Fibroblast of pulmonary artery (primary cell): ENCODE data around the gene PCMTD2.

Experiments
- DNase-seq: peaks from one replicate; pipeline ENCODE4 v3.0.0-alpha.2; 2010; ENCODE audit warnings: low read depth
- H3K4me3 ChIP-seq: replicated peaks from 2 replicates; pipeline ENCODE4 v1.5.1; 2011; ENCODE audit warnings: low read depth, mild to moderate bottlenecking, control low read depth, low read length, moderate library complexity
- TF ChIP-seq, protein P1 (sequence below): IDR thresholded peaks from 2 replicates; pipeline ENCODE4 v1.5.1; 2011; ENCODE audit warnings: mild to moderate bottlenecking, control low read depth, low read length, inconsistent platforms; ENCODE audit errors: missing control alignments

PCMTD2 gene

DNA sequence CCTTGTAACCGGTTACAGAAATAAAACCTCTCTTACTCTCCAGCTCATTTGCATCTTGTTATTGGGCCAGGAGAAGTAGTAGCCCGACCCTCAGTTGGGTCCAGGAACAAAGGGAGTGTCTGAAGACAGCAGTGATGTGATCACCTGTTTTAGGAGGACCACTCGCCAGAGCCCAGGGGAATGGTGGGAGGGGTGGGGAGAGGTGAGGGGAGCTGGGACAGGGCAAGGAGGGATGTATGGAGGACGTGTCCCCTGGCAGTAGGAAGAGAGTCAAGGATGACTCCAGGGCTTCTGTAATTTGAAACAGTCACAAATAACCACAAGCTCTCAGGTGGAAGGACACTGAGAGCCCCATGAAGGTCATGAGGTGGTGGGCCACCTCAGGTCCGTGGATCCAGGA, 1.4 kb upstream of the PCMTD2 start:
- no peak overlapping the region for H3K4me3 ChIP-seq
- no peak for DNase-seq
- TF ChIP-seq, protein P1, sequence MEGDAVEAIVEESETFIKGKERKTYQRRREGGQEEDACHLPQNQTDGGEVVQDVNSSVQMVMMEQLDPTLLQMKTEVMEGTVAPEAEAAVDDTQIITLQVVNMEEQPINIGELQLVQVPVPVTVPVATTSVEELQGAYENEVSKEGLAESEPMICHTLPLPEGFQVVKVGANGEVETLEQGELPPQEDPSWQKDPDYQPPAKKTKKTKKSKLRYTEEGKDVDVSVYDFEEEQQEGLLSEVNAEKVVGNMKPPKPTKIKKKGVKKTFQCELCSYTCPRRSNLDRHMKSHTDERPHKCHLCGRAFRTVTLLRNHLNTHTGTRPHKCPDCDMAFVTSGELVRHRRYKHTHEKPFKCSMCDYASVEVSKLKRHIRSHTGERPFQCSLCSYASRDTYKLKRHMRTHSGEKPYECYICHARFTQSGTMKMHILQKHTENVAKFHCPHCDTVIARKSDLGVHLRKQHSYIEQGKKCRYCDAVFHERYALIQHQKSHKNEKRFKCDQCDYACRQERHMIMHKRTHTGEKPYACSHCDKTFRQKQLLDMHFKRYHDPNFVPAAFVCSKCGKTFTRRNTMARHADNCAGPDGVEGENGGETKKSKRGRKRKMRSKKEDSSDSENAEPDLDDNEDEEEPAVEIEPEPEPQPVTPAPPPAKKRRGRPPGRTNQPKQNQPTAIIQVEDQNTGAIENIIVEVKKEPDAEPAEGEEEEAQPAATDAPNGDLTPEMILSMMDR: no peak

DNA sequence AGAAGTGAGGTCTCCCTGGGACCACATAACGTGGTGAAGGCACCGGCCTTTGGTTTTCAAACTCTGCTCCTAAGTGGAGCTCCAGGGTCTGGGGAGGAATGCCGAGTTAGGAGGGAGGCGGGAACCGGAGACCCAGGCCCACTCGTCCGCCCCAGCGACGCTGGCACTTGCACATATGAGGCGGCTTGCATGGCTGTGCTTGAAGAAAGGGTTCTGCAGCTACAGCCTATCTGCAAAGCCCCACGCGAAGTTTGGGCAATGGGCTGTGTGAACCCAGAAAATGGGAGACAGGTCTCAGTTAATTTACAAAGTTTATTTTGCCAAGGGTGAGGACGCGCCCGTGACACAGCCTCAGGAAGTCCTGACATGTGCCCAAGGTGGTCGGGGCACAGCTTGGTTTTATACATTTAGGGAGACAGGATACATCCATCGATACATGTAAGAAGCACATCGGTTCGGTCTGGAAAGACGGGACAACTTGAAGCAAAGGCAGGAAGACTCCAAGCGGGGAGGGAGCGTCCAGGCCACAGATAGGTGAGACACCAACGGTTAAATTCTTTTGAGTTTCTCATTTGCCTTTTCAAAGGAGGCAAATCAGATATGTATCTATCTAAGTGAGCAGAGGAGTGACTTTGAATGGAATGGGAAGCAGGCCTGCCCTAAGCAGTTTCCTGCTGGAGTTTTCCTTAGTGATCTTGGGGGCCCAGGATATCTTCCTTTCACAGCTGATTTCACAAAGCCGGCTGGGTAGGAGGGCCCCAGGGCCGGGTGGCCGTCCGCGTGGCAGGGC, 782 bp upstream of the PCMTD2 start:
- H3K4me3 ChIP-seq: peak overlapping the region; percentile 84
- DNase-seq: no peak
- TF ChIP-seq, protein P1: no peak

DNA sequence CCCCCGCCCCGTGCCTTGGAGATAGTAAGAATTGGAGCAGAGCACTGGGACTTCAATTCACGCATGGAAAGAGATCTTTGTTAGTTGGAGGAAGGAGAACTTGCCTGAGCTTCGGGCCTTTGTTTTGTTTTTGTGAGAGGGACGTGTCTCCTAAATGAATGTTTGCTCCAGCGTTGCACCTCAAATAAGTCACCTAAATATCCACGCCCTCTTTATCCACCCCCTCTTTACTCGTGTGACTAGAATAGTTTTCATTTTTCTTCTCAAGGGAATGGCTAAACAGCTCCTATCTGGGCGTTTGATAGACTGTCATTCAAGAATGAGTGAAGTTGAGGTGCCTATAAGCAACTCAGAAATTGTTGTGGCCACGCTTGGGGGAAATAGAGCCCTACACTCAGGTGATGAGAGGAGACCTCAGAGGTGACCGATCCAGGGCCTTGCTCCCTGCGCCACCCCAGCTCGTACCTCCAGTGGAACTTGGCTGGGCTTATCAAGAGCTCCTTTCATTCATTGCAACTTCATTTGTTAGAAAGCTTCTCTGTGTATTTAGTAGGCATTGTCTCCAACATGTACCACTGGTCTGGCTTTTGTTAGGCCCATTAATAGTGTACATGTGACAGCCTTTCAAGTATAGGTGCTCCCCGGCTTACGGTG, 861 bp downstream of the PCMTD2 start:
- peak; percentile 18 for DNase-seq
- TF ChIP-seq, protein P1: no peak
- peak overlapping the region; percentile 84 for H3K4me3 ChIP-seq

DNA sequence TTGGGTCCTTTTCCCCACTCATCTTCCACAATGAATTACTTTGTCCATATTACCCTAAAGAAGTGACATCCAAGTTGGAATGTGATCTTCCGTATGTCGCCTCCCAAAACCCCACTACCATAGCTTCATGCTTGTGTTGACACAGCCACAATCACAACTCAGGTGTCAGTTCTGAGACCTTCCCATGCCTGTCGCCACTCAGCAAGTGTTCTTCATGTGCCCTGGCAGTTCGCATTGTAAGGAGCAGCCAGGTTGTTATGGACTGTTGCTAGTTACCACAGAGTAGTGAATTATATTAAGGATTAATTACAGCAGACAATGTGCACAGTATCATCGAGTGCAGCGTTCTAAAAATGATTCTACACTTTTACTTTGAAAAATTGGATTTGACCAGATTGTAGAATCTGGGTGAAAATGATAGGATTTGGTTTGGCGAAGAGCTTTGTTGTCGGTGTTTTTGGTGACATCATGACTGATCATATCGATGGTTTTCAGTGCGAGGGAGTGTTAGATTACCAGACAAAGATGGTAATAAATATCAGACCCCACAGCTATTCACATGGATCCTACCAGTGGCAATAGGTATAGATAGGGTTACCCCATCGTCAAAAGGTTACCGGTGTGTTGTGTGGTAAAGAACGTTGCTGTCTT, 1.7 kb downstream of the PCMTD2 start:
- TF ChIP-seq, protein P1: no peak
- DNase-seq: no peak
- H3K4me3 ChIP-seq: no peak overlapping the region

DNA sequence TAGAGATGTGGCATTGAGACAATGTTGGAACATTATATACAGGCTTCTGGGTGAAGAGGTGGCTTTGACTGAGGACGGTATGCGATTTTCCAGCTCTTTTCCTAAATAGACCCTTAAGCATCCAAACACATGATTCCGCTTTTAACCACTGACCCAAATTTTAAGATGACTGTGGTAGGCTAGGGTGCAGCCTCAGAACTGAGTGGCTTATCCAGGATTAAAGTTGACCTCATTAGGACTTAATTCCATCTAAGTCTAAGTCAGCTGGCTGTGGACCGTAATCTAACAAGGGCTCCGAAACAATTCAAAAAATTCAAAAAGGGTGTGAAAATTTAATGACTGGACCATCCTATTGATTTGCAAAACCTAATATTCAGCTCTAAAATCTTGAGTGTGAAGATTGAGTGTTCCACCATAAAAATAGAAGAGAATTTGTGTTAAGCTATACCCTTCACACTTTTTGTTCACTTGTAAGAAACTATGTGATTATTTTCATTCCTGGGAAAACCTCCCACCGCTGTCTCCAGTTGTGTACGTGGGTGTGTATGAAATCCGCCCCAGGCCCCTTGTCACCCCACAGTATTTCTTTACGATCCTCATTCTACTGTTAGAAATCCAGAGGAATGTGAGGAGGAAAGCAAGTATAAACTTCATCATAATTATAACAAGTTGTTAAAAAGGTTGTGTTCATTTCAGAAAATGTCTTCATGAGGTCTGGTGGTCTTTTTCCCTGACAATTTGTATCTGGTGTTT, 2.7 kb downstream of the PCMTD2 start:
- TF ChIP-seq, protein P1: no peak
- no peak for DNase-seq
- no peak overlapping the region for H3K4me3 ChIP-seq

DNA sequence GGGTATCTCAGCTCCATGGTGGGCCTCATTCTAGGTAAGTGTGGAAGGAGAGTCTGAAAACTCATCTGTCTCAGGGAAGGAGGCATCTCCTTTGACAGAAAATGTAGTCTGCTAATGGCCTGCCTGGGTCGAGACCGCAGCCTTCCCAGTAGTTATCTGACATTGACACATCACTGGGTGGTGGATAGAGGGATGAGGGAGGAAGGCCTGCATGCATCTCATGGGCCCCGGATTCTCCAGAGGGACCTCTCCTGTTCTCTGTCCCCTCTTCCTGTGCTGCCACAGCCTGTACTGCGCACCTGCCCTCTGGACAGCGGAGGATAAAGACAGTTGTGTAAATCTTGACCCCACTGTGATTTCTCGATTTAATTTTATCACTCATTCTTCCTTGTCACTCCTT, 4.7 kb downstream of the PCMTD2 start:
- no peak overlapping the region for H3K4me3 ChIP-seq
- TF ChIP-seq, protein P1: no peak
- no peak for DNase-seq
